ENCODE measurements around the gene ATF3. TPM values are rescaled to one million over a fixed set of nuclear protein-coding genes. Genes with fewer than 3 reads are reported as not detected.
"Not testable (repeated sequence)": the region's sequence is repeated elsewhere in the genome, so short reads cannot be mapped to it uniquely, and the experiment has no call there.

The ATF3 gene
- total RNA-seq, 2 donors from 2014 or later = 96.3 to 107 TPM

GRCh38 chr1:212646588-212646987 is 38.0 kb downstream of the ATF3 start:
- no peak for DNase-seq
- Mint-ChIP-seq H3K4me3 (no peak overlapping the region), H3K9me3 (no peaks in the 10 kb centered on the region), H3K36me3 (ENCODE audit: insufficient read depth in 2 of 2) (no peaks in the 10 kb centered on the region), H3K4me1 (ENCODE audit: low read depth) (no peaks in the 10 kb centered on the region), H3K27ac (no peak overlapping the region), H3K27me3 (ENCODE audit: low read depth) (peaks cover 23% of the 10 kb centered on the region)
- ATAC-seq (replicated peaks in 1 of 2) = no peak

- H3K27me3 Mint-ChIP-seq (ENCODE audit: low read depth) = peaks cover 23% of the 10 kb centered on the region
- H3K4me3 Mint-ChIP-seq = no peak overlapping the region
- no peaks in the 10 kb centered on the region for H3K4me1 Mint-ChIP-seq (ENCODE audit: low read depth)
- no peak for DNase-seq
- H3K9me3 Mint-ChIP-seq = no peaks in the 10 kb centered on the region
- H3K27ac Mint-ChIP-seq = no peak overlapping the region
- H3K36me3 Mint-ChIP-seq (ENCODE audit: insufficient read depth in 2 of 2) = no peaks in the 10 kb centered on the region
- no peak for ATAC-seq (replicated peaks in 1 of 2)
Measured at GRCh38 chr1:212647004-212647403, 38.4 kb downstream of the ATF3 start.

GRCh38 chr1:212648431-212648830 is 39.9 kb downstream of the ATF3 start:
- Mint-ChIP-seq H3K27ac (no peak overlapping the region), H3K9me3 (no peaks in the 10 kb centered on the region), H3K4me1 (ENCODE audit: low read depth) (no peaks in the 10 kb centered on the region), H3K36me3 (ENCODE audit: insufficient read depth in 2 of 2) (no peaks in the 10 kb centered on the region), H3K4me3 (no peak overlapping the region), H3K27me3 (ENCODE audit: low read depth) (peaks cover 16% of the 10 kb centered on the region)
- ATAC-seq (replicated peaks in 1 of 2) (no peak), DNase-seq (no peak)

- no peak for DNase-seq
- no peaks in the 10 kb centered on the region for H3K36me3 Mint-ChIP-seq (ENCODE audit: insufficient read depth in 2 of 2)
- H3K4me1 Mint-ChIP-seq (ENCODE audit: low read depth) = no peaks in the 10 kb centered on the region
- no peak overlapping the region for H3K27ac Mint-ChIP-seq
- no peak overlapping the region for H3K4me3 Mint-ChIP-seq
- ATAC-seq (replicated peaks in 1 of 2) = no peak
- peaks cover 16% of the 10 kb centered on the region for H3K27me3 Mint-ChIP-seq (ENCODE audit: low read depth)
- no peaks in the 10 kb centered on the region for H3K9me3 Mint-ChIP-seq
Measured at GRCh38 chr1:212649020-212649419, 40.5 kb downstream of the ATF3 start.

GRCh38 chr1:212650228-212650627 is 41.7 kb downstream of the ATF3 start:
- no peak overlapping the region for H3K27ac Mint-ChIP-seq
- ATAC-seq (replicated peaks in 1 of 2) (no peak), DNase-seq (no peak)
- no peaks in the 10 kb centered on the region for H3K9me3 Mint-ChIP-seq
- no peak overlapping the region for H3K4me3 Mint-ChIP-seq
- no peaks in the 10 kb centered on the region for H3K36me3 Mint-ChIP-seq (ENCODE audit: insufficient read depth in 2 of 2)
- peaks cover 19% of the 10 kb centered on the region for H3K27me3 Mint-ChIP-seq (ENCODE audit: low read depth)
- H3K4me1 Mint-ChIP-seq (ENCODE audit: low read depth) = no peaks in the 10 kb centered on the region

- H3K27ac Mint-ChIP-seq = no peak overlapping the region
- no peaks in the 10 kb centered on the region for H3K9me3 Mint-ChIP-seq
- H3K4me1 Mint-ChIP-seq (ENCODE audit: low read depth) = no peaks in the 10 kb centered on the region
- H3K4me3 Mint-ChIP-seq = no peak overlapping the region
- no peaks in the 10 kb centered on the region for H3K36me3 Mint-ChIP-seq (ENCODE audit: insufficient read depth in 2 of 2)
- peaks cover 9% of the 10 kb centered on the region for H3K27me3 Mint-ChIP-seq (ENCODE audit: low read depth)
- ATAC-seq (replicated peaks in 1 of 2) (no peak), DNase-seq (no peak)
Measured at GRCh38 chr1:212651521-212651920, 43.0 kb downstream of the ATF3 start.

- no peak overlapping the region for H3K27ac Mint-ChIP-seq
- DNase-seq = no peak
- H3K36me3 Mint-ChIP-seq (ENCODE audit: insufficient read depth in 2 of 2) = no peaks in the 10 kb centered on the region
- H3K4me1 Mint-ChIP-seq (ENCODE audit: low read depth) = no peaks in the 10 kb centered on the region
- no peak overlapping the region for H3K4me3 Mint-ChIP-seq
- ATAC-seq (replicated peaks in 1 of 2) = no peak
- no peaks in the 10 kb centered on the region for H3K9me3 Mint-ChIP-seq
- peaks cover 12% of the 10 kb centered on the region for H3K27me3 Mint-ChIP-seq (ENCODE audit: low read depth)
Measured at GRCh38 chr1:212651977-212652376, 43.4 kb downstream of the ATF3 start.

GRCh38 chr1:212652609-212653008 is 44.0 kb downstream of the ATF3 start:
- Mint-ChIP-seq H3K27ac (no peak overlapping the region), H3K27me3 (ENCODE audit: low read depth) (peaks cover 19% of the 10 kb centered on the region), H3K4me1 (ENCODE audit: low read depth) (no peaks in the 10 kb centered on the region), H3K9me3 (no peaks in the 10 kb centered on the region), H3K4me3 (no peak overlapping the region), H3K36me3 (ENCODE audit: insufficient read depth in 2 of 2) (peaks cover 0 to under 1% of the 10 kb centered on the region in 2 donors)
- ATAC-seq (replicated peaks in 1 of 2) (no peak), DNase-seq (no peak)

GRCh38 chr1:212655668-212656440 is 47.3 kb downstream of the ATF3 start:
- Mint-ChIP-seq H3K36me3 (ENCODE audit: insufficient read depth in 2 of 2) (peaks cover 0 to 1% of the 10 kb centered on the region in 2 donors), H3K4me3 (no peak overlapping the region), H3K4me1 (ENCODE audit: low read depth) (no peaks in the 10 kb centered on the region), H3K9me3 (no peaks in the 10 kb centered on the region), H3K27me3 (ENCODE audit: low read depth) (peaks cover 41% of the 10 kb centered on the region), H3K27ac (no peak overlapping the region)
- no peak for ATAC-seq (replicated peaks in 1 of 2)
- DNase-seq = no peak

GRCh38 chr1:212656730-212657129 is 48.2 kb downstream of the ATF3 start:
- ATAC-seq (replicated peaks in 1 of 2) (peak in 1 of 2 donors; percentile 36), DNase-seq (no peak)
- peaks cover 49% of the 10 kb centered on the region for H3K27me3 Mint-ChIP-seq (ENCODE audit: low read depth)
- no peak overlapping the region for H3K4me3 Mint-ChIP-seq
- H3K9me3 Mint-ChIP-seq = no peaks in the 10 kb centered on the region
- peaks cover 0 to 1% of the 10 kb centered on the region in 2 donors for H3K36me3 Mint-ChIP-seq (ENCODE audit: insufficient read depth in 2 of 2)
- H3K27ac Mint-ChIP-seq = no peak overlapping the region
- H3K4me1 Mint-ChIP-seq (ENCODE audit: low read depth) = no peaks in the 10 kb centered on the region

GRCh38 chr1:212658250-212658649 is 49.7 kb downstream of the ATF3 start:
- not testable (repeated sequence) for H3K4me1 Mint-ChIP-seq (ENCODE audit: low read depth); H3K36me3 Mint-ChIP-seq (ENCODE audit: insufficient read depth in 2 of 2); H3K9me3 Mint-ChIP-seq; H3K4me3 Mint-ChIP-seq; ATAC-seq (replicated peaks in 1 of 2); DNase-seq; H3K27ac Mint-ChIP-seq
- H3K27me3 Mint-ChIP-seq (ENCODE audit: low read depth) = peaks cover 57% of the 10 kb centered on the region

GRCh38 chr1:212664409-212665199 is 56.0 kb downstream of the ATF3 start:
- DNase-seq = no peak
- Mint-ChIP-seq H3K27me3 (ENCODE audit: low read depth) (peaks cover 36% of the 10 kb centered on the region), H3K36me3 (ENCODE audit: insufficient read depth in 2 of 2) (no peaks in the 10 kb centered on the region), H3K4me3 (peak overlapping the region; percentile 82 to 92), H3K27ac (no peak overlapping the region), H3K9me3 (no peaks in the 10 kb centered on the region), H3K4me1 (ENCODE audit: low read depth) (peaks cover 42% of the 10 kb centered on the region)
- no peak for ATAC-seq (replicated peaks in 1 of 2)

GRCh38 chr1:212665241-212666115 is 56.9 kb downstream of the ATF3 start:
- Mint-ChIP-seq H3K27ac (peak overlapping the region; percentile 94), H3K4me1 (ENCODE audit: low read depth) (peaks cover 48% of the 10 kb centered on the region), H3K4me3 (peak overlapping the region; percentile 82 to 92), H3K36me3 (ENCODE audit: insufficient read depth in 2 of 2) (no peaks in the 10 kb centered on the region), H3K9me3 (no peaks in the 10 kb centered on the region), H3K27me3 (ENCODE audit: low read depth) (peaks cover 33% of the 10 kb centered on the region)
- DNase-seq = peak; percentile 86 to 91
- ATAC-seq (replicated peaks in 1 of 2) = peak; percentile 97 to 98
